ENCODE measurements around the gene PLEKHA6. TPM values are rescaled to one million over a fixed set of nuclear protein-coding genes. Genes with fewer than 3 reads are reported as not detected.

PLEKHA6 gene
- total RNA-seq, 6 experiments from 2014 or later, result 16.6 to 31.1 (median 22.1) TPM

DNA sequence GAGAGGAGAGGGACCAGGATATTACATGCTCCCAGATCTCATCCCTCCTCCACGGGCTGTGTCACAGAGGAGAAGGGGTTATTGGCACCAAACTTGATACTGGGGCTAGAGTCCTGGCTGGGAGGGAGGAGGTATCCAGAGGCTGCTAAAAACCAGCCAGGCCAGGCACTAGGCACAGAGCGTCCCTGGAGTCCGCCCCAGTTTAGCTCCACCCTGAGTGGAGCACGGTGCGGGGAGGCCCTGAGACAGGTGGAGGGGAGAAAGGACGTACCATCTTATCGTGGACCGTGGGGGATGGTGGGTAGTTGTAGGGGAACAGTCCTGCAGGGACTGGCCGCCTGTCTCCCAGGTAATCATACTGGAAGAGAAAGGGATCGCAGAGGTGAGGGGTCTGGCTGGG, 103.2 kb downstream of the PLEKHA6 start:
- Histone ChIP-seq H3K27me3 (no peaks in the 10 kb centered on the region), H3K4me3 (no peak overlapping the region), H3K4me1 (peaks cover 0 to 54% (median 23%) of the 10 kb centered on the region in 4 donors), H3K9me3 (no peaks in the 10 kb centered on the region), H3K27ac (peak overlapping the region in 2 of 3 donors; percentile 53 to 69), H3K36me3 (peaks cover 0 to 16% (median 7%) of the 10 kb centered on the region in 4 donors)
- no peak for TF ChIP-seq POLR2A (IDR thresholded peaks at IDR 0.05)
- TF ChIP-seq, protein P1, sequence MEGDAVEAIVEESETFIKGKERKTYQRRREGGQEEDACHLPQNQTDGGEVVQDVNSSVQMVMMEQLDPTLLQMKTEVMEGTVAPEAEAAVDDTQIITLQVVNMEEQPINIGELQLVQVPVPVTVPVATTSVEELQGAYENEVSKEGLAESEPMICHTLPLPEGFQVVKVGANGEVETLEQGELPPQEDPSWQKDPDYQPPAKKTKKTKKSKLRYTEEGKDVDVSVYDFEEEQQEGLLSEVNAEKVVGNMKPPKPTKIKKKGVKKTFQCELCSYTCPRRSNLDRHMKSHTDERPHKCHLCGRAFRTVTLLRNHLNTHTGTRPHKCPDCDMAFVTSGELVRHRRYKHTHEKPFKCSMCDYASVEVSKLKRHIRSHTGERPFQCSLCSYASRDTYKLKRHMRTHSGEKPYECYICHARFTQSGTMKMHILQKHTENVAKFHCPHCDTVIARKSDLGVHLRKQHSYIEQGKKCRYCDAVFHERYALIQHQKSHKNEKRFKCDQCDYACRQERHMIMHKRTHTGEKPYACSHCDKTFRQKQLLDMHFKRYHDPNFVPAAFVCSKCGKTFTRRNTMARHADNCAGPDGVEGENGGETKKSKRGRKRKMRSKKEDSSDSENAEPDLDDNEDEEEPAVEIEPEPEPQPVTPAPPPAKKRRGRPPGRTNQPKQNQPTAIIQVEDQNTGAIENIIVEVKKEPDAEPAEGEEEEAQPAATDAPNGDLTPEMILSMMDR (IDR thresholded peaks at IDR 0.05), result no peak
- ATAC-seq (peak; percentile 4 to 70 (median 56)), DNase-seq (peak in 1 of 3 donors; percentile 82)
- 16% methylated on average over 7 of the region's 10 CpGs for WGBS (ENCODE audit: insufficient coverage, low coverage, low lambda C conversion rate, missing lambda C conversion rate)
- intact Hi-C loops (cut with DNase I), result no loop called here

DNA sequence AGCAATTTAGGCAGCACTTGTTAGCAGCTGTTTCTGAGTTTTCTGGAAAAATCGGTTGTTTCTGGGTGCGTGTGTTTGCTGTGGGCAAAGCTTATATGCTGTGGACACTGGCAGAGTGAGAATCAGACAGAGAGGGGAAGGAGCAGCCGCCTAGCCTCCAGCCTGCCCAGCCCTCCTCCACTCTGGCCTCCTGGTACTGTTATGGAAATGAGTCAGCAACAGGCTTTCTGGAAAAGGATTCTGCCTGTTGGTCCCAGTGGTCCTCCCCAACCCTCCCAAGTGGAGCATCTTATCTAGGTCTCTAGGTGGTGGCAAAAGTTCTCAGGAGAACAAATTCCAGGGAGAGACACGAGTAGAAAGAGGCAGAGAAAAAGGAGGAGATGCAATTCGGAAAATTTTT, 103.8 kb downstream of the PLEKHA6 start:
- ATAC-seq (peak in 1 of 4 donors; percentile 4), DNase-seq (no peak)
- no peaks in the 10 kb centered on the region for H3K9me3 ChIP-seq
- 60% methylated on average over 5 of the region's 5 CpGs for WGBS (ENCODE audit: insufficient coverage, low coverage, low lambda C conversion rate, missing lambda C conversion rate)
- intact Hi-C loops (cut with DNase I), result no loop called here
- H3K4me1 ChIP-seq, result peaks cover 0 to 51% (median 20%) of the 10 kb centered on the region in 4 donors
- H3K27ac ChIP-seq, result peak overlapping the region in 2 of 3 donors; percentile 53 to 69
- TF ChIP-seq POLR2A (IDR thresholded peaks at IDR 0.05), result no peak
- TF ChIP-seq, protein P1 (IDR thresholded peaks at IDR 0.05), result no peak
- H3K4me3 ChIP-seq, result no peak overlapping the region
- H3K36me3 ChIP-seq, result peaks cover 0 to 16% (median 7%) of the 10 kb centered on the region in 4 donors
- H3K27me3 ChIP-seq, result no peaks in the 10 kb centered on the region

DNA sequence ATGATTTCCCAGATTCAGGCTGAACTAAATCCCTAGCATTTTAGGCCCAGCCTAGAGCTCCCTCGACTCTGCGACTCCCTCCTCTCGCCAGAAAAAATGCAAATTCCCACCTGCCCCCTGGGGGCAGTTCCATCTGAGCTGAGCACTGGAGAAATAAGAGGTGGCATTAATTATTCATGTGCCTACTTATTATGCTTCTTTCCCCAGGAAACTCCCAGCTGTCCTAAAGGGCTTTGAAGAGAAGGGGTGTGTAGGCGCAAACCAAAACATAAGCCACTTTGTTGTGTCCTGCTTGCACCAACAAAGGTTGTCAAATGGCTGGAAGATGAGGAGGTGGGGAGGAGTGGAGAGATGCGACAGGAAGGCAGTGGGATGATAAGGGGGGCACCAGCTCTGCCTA, 104.5 kb downstream of the PLEKHA6 start:
- Histone ChIP-seq H3K4me1 (peaks cover 0 to 48% (median 17%) of the 10 kb centered on the region in 4 donors), H3K36me3 (peaks cover 0 to 14% (median 6%) of the 10 kb centered on the region in 4 donors), H3K9me3 (no peaks in the 10 kb centered on the region), H3K27me3 (no peaks in the 10 kb centered on the region), H3K27ac (peak overlapping the region in 2 of 3 donors; percentile 32 to 69), H3K4me3 (no peak overlapping the region)
- no peak for TF ChIP-seq POLR2A (IDR thresholded peaks at IDR 0.05)
- TF ChIP-seq, protein P1 (IDR thresholded peaks at IDR 0.05), result no peak
- DNase-seq (no peak), ATAC-seq (no peak)
- intact Hi-C loops (cut with DNase I), result no loop called here
- 75% methylated on average over 5 of the region's 5 CpGs for WGBS (ENCODE audit: insufficient coverage, low coverage, low lambda C conversion rate, missing lambda C conversion rate)

DNA sequence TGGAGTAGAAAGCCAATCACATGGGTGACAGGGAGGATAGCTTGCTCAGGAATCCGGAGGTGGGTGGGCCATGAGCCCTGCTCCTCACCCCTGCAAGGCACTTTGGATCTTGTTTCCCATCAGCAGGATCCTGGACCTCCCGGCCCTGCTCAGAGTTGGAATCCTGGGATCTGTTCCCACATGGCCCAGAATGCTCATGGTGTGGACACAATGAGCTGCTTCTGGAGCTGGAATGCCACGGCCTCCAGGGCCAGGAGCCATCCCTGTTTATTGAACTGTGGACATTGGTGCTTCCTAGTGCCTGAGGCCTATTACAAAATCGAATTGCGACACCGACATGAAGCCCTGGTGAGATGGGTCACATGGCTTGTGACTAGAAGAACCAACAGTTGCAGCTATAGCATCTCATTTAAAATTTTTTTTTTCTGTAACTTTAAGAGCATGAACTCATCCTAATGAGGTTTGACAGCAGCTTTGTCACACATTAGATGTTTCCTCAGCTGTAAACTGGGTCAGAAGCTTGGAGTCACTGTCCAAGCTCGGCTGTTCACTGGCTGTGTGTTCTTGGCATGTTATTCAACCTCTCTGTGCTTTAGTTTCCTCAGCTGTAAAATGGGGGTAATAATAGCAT, 105.6 kb downstream of the PLEKHA6 start:
- peak; percentile 85 to 91 (median 86) for ATAC-seq
- peak overlapping the region in 2 of 3 donors; percentile 50 to 69 for H3K27ac ChIP-seq
- H3K27me3 ChIP-seq, result no peaks in the 10 kb centered on the region
- WGBS (ENCODE audit: insufficient coverage, low coverage, low lambda C conversion rate, missing lambda C conversion rate), result 16% methylated on average over 4 of the region's 7 CpGs
- peaks cover 0 to 45% (median 16%) of the 10 kb centered on the region in 4 donors for H3K4me1 ChIP-seq
- peaks cover 0 to 16% (median 5%) of the 10 kb centered on the region in 4 donors for H3K36me3 ChIP-seq
- H3K9me3 ChIP-seq, result no peaks in the 10 kb centered on the region
- no peak overlapping the region for H3K4me3 ChIP-seq
- intact Hi-C loops (cut with DNase I), result no loop called here
- DNase-seq, result peak; percentile 84 to 96 (median 93)
- TF ChIP-seq POLR2A (IDR thresholded peaks at IDR 0.05), result peak; percentile 7
- TF ChIP-seq, protein P1 (IDR thresholded peaks at IDR 0.05), result no peak

All from right lobe of liver (tissue), 6 donors.